ENCODE results near the gene PDLIM7.
"Not testable (repeated sequence)": the region's sequence is repeated elsewhere in the genome, so short reads cannot be mapped to it uniquely, and the experiment has no call there.

DNA sequence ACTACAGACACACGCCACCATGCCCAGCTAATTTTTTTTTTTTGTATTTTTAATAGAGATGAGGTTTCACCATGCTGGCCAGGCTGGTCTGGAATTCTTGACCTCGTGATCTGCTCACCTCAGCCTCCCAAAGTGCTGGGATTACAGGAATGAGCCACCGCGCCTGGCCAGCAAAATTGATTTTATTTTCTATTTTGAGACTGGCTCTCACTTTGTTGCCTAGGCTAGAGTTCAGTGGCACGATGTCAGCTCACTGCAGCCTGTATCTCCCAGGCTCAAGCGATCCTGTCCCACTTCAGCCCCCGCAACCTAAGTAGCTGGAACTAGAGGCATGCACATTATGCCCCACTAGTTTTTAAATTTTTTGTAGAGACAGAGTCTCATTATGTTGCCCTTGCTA lies 37.0 kb upstream of the PDLIM7 start:
- TF ChIP-seq POLR2A (IDR thresholded peaks at IDR 0.05; ENCODE audit: low read depth, low read length); YBX1 (IDR thresholded peaks at IDR 0.05); JUND (IDR thresholded peaks at IDR 0.05; ENCODE audit: low read depth, low read length); EP300 (IDR thresholded peaks at IDR 0.05; ENCODE audit: borderline replicate concordance in 1 of 2, control insufficient read depth in 1 of 2, low read depth in 2 of 2, low read length in 2 of 2); BCL11A (IDR thresholded peaks at IDR 0.05; ENCODE audit: low read depth, low read length); BCLAF1 (IDR thresholded peaks at IDR 0.05); TAF1 (IDR thresholded peaks at IDR 0.05; ENCODE audit: borderline replicate concordance, low read depth, low read length); DPF2 (IDR thresholded peaks at IDR 0.05): not testable (repeated sequence)
- TF ChIP-seq, protein P1, sequence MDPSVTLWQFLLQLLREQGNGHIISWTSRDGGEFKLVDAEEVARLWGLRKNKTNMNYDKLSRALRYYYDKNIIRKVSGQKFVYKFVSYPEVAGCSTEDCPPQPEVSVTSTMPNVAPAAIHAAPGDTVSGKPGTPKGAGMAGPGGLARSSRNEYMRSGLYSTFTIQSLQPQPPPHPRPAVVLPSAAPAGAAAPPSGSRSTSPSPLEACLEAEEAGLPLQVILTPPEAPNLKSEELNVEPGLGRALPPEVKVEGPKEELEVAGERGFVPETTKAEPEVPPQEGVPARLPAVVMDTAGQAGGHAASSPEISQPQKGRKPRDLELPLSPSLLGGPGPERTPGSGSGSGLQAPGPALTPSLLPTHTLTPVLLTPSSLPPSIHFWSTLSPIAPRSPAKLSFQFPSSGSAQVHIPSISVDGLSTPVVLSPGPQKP (IDR thresholded peaks at IDR 0.05; ENCODE audit: low read depth, low read length): not testable (repeated sequence)
- TF ChIP-seq, protein P2, sequence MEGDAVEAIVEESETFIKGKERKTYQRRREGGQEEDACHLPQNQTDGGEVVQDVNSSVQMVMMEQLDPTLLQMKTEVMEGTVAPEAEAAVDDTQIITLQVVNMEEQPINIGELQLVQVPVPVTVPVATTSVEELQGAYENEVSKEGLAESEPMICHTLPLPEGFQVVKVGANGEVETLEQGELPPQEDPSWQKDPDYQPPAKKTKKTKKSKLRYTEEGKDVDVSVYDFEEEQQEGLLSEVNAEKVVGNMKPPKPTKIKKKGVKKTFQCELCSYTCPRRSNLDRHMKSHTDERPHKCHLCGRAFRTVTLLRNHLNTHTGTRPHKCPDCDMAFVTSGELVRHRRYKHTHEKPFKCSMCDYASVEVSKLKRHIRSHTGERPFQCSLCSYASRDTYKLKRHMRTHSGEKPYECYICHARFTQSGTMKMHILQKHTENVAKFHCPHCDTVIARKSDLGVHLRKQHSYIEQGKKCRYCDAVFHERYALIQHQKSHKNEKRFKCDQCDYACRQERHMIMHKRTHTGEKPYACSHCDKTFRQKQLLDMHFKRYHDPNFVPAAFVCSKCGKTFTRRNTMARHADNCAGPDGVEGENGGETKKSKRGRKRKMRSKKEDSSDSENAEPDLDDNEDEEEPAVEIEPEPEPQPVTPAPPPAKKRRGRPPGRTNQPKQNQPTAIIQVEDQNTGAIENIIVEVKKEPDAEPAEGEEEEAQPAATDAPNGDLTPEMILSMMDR (IDR thresholded peaks at IDR 0.05 in 2 of 3, conservative IDR thresholded peaks at IDR 0.05 in 1 of 3; ENCODE audit: control insufficient read depth in 2 of 3, extremely low read depth in 1 of 3, insufficient read depth in 1 of 3, low read depth in 3 of 3, low read length in 3 of 3): not testable (repeated sequence)

Data from GM12878 (cell line).